PC-9 (cell line): ENCODE results near the gene DMAC2.

Source experiments
- EZH2 ChIP-seq: fragments of 200-600 bp; sonication (generic); IDR thresholded peaks from 2 replicates; pipeline ENCODE4 v1.8.0; 2017; ENCODE audit warnings: antibody characterized with exemption, low read depth
- TF ChIP-seq, protein P1 (sequence below): fragments of 200-600 bp; sonication (generic); conservative IDR thresholded peaks from 2 replicates; pipeline ENCODE4 v1.6.1; 2017; ENCODE audit warnings: mixed run types, antibody characterized with exemption, mild to moderate bottlenecking, moderate library complexity

DNA sequence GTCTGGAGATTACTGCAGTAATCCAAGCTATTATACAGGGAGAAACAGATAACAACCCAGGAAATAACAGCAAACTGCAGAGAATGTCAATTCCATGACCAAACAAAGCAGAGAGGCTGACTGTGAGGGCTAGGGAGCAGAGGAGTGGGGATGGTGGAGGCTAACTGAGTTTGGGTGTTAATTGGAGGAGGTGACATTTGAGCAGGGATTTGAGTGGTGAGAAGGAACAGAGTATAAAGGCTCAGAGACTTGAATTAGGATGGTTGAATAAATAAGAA, 3.1 kb downstream of the DMAC2 start:
- TF ChIP-seq, protein P1, sequence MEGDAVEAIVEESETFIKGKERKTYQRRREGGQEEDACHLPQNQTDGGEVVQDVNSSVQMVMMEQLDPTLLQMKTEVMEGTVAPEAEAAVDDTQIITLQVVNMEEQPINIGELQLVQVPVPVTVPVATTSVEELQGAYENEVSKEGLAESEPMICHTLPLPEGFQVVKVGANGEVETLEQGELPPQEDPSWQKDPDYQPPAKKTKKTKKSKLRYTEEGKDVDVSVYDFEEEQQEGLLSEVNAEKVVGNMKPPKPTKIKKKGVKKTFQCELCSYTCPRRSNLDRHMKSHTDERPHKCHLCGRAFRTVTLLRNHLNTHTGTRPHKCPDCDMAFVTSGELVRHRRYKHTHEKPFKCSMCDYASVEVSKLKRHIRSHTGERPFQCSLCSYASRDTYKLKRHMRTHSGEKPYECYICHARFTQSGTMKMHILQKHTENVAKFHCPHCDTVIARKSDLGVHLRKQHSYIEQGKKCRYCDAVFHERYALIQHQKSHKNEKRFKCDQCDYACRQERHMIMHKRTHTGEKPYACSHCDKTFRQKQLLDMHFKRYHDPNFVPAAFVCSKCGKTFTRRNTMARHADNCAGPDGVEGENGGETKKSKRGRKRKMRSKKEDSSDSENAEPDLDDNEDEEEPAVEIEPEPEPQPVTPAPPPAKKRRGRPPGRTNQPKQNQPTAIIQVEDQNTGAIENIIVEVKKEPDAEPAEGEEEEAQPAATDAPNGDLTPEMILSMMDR, result no peak
- TF ChIP-seq EZH2, result no peak
